Adipose tissue (tissue), 3 donors: ENCODE data around the gene HSDL1. TPM values are rescaled to one million over a fixed set of nuclear protein-coding genes. Genes with fewer than 3 reads are reported as not detected.

Experiments
- H3K27ac ChIP-seq: one replicate; pipeline ENCODE4 v1.5.1; 2013; ENCODE audit warnings: low read depth, low read length
- WGBS, 3 donors: extraction: QIAGEN DNeasy Blood & Tissue Kit; methylation state at CpG; one replicate each; pipeline ENCODE4 v1.1.7; 2013; 5-methylcytosine and 5-hydroxymethylcytosine counted together
- polyA plus RNA-seq, 3 donors: library from polyadenylated mRNA; stranded (reverse); fragments of 200-250 nt; gene quantifications; one replicate each; pipeline ENCODE4 v1.2.3, GENCODE V29; 2013
- donor health status: healthy with polysubstance abuse.
- donor health status: Bipolar disorder and iron deficiency.
- donor health status: healthy.

HSDL1 gene
- polyA plus RNA-seq, 3 donors = 4.1 to 14.3 (median 6.4) TPM

DNA sequence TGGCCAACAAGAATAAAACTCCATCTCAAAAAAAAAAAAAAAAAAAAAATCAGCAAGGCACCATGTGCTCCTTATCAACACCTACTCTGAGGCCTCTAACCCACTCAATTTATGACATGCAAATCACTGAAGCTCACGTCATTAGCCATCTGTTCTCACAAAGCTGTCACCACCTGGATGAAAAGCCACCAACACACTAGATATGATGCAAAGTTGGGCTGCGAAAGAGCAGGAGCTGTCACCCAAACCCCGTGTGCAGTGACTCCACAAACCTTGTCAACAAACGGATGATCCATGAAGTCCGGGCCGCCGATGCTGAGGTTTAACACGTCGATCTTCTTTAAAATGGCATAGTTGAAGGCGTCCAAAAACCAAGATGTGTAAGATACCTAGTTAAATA lies 53.5 kb downstream of the HSDL1 start:
- no peak overlapping the region for H3K27ac ChIP-seq
- 89 to 94% (median 94%) methylated on average over 10 of the region's 10 CpGs for WGBS, 3 donors

DNA sequence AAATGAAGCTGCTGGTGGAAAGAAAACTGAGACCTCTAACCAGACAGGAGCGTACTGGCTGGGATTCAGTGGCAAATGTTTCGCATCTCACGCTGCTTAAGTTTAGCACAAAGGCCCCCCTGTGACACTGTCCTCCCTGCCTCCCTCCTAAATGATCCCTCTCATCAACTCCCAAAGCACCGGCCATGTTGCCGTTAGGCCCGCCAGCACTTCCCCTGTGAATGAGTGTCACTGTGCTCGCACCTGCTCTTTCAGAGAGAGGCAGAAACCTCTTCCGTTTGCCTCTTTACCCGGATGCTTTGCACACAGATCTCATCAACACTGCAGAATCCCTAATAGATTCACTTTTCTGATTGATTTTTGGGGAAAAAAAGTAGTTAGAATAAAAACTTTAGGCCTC lies 54.8 kb downstream of the HSDL1 start:
- H3K27ac ChIP-seq = no peak overlapping the region
- 87 to 93% (median 92%) methylated on average over 9 of the region's 9 CpGs for WGBS, 3 donors

DNA sequence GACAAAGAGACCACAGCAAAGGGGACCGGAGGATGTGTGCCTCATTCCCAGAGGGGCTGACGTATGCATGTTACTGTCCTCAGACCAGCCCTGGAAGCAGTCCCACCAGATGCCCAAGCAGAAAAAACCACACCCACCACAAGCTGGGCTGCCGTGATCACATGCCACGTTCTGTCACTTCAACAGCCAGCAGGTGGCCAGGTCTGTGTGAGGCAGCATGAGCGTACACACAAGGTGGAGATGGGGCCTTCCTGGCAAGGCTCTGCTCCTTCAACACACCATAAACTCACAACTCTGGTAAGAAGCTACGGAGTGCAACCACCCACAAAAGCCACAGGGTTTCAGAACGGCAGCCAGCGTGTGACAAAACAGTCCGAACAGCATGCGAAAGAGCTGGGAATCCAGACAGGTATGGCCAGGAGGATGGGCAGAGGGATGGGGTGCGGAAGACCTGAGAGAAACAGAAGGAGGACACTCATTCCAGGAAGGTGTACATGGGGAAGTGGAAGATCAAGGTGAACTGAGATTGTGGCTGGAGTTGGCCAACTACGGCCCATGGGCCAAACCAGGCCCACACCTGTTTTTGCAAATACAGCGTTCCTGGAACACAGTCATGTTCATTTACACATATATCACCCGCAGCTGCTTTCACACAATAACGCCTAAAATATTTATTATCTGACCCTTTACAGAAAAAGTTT lies 56.1 kb downstream of the HSDL1 start:
- WGBS, 3 donors = 65 to 81% (median 67%) methylated on average over 15 of the region's 15 CpGs
- H3K27ac ChIP-seq = no peak overlapping the region

DNA sequence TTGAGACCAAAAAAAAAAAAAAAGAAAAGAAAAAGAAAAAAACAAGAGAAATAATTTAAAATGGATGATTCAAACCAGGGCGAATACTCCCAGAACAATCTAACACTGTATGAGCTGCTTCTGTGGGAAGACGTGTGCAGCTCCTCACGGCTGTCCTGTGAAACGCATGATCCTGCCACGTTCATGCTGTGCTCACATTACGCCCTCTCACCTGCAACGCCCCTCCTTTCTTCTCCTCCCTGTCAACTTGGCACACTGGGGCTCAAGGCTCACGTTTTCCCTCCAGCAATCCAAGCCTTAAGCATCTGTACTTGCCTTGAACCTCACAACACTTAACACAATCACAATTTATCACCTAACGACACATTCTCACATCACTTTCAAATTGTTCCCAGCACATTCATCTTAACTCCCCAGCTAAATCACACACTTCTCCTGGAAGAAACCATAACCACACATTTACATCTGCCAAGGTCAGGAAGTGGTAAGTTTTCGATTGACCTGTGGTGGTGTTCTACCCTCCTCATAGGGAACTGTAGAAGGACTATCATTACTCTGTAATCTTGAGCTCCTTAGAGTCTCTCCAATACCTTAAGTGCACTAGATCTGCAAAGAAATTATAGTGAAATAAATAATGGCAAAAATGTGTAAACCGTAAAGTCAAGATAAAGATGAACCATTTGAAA lies 57.4 kb downstream of the HSDL1 start:
- H3K27ac ChIP-seq = no peak overlapping the region
- 70 to 79% (median 74%) methylated on average over 11 of the region's 11 CpGs for WGBS, 3 donors

DNA sequence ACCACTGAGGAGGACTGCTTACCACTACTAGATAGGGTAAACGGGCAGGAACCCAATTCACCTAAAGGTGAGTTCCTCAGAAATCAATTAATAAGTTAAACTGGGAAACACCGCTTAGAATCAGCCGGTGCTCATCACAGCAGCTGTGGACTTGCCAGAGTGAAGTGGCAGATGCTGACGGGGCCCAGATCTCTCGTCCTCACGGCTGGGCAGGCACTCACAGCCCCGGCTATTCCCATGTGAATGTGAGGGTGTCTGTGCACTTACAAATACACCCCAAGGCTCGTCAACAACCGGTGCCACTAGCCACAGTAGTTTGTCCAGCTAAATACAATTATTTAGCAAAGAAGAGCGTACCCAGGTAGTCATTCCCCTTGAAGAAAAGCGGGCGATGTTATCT lies 58.0 kb downstream of the HSDL1 start:
- 79 to 84% (median 82%) methylated on average over 12 of the region's 12 CpGs for WGBS, 3 donors
- no peak overlapping the region for H3K27ac ChIP-seq

DNA sequence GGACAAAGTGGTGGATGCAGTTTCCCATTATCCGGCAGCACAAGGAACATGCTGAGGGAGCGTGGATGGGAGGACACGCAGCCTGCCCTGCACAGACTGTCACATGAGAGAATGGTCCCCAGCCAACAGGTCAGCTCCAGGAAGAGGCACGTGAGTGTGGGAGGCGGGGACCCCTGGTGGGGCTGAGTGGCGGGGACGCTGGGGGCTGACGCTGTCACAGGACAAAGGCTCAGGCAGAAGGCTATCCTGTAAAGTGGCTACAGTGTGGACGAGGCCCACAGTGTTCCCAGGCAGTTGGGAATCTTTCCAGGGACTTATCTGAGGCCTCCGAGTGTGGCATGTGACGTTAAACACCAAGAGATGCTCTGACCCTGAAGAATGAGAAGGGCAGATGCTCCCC lies 58.6 kb downstream of the HSDL1 start:
- H3K27ac ChIP-seq = no peak overlapping the region
- 72 to 73% (median 73%) methylated on average over 10 to 11 of the region's 11 CpGs for WGBS, 3 donors

DNA sequence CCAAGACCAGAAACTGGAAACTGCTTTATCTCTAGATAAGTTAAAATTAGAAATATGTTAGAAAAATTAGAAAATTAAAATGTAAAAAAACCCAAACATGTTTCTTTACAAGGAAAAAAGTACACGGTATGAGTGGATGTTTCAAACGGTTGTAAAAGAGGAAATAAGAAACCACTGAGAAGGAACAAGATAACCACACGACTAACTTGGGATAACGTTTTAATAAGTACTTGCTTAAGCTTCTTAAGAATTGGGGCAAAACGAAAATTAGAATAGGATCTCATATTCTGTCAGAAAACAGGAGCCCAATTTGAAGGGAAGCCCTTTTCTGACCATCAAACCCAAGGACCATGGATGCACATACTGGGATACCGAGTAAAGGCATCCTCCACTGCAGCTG lies 59.2 kb downstream of the HSDL1 start:
- 36 to 64% (median 42%) methylated on average over 6 of the region's 6 CpGs for WGBS, 3 donors
- no peak overlapping the region for H3K27ac ChIP-seq

DNA sequence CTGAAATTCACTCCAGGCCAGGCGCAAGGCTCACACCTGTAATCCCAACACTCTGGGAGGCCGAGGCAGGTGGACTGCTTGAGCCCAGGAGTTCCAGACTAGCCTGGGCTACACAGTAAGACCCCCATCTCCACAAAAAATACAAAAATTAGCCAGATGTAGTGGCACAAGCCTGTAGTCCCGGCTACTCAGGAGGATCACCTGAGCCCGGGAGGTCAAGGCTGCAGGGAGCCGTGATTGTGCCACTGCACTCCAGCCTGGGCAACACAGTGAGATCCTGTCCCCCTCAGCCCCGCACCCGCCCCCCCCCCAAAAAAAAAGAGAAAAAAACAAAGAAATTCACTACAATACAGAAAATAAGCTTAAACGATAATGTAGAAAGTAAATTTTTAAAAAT lies 59.7 kb downstream of the HSDL1 start:
- H3K27ac ChIP-seq = no peak overlapping the region
- WGBS, 3 donors = 72 to 79% (median 75%) methylated on average over 8 of the region's 8 CpGs

DNA sequence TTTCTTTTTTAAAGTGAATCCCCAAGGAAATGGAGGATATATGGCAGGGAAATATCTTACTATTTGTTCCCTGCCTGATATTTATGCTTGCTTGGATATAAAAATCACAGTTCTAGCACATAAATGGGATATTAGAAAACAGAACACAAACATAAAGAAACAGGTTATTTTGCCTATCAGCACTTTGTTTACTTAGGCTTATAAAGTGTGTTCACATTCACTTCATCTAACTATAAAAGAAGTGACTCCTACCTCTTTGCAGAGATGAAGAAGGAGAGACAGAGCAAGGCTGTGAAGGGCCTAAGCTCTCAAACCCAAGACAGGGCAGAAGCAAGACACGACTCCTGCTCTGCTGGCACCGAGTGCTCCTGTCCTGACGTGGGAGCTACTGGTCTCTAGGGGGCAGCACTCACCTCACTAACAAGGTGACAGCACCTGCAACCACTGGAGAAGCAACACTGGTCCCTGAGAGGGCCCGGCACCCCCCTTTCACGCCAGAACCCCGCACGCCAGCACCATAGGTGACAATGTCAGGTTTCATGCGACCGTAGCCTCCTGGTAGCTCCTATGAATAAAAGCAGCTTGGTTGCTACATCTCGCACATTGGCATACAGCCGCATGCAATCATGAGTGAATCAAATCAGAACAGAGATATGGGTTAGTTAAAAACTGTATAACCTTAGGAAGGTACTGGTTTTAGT lies 60.3 kb downstream of the HSDL1 start:
- WGBS, 3 donors = 46 to 60% (median 52%) methylated on average over 11 of the region's 11 CpGs
- H3K27ac ChIP-seq = no peak overlapping the region

DNA sequence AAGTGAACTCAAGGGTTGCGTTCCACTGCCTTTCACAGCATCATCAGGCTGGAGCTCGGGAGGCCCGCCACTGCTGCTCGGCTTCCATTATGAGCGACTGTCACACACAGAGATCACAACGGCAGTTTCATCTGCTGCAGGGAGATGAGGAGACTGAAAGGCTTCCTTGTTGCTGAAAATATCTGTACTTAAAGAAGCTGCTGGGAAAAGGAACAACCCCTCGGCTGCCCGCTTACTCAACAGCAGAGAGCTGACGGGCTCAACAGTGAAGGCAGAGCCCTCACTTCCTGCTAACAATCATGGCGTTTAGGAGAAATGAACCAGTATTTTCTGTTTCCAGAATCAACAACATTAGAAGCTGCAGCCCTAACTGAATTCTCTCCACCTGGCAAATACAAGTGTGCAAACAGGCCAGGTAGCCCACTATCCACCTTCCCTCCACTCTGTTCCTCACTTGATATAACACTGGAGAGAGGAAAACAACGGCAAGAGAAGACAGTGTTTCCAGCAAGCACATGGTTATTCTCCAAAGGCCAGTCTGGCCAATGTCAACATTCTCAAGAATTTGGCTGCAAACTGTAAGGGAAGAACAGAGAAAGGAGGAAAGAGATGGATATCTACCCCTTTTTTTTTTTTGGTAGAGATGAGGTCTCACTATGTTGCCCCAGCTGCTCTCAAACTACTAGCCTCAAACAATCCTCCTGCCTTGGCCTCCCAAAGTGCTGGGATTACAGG lies 62.0 kb downstream of the HSDL1 start:
- H3K27ac ChIP-seq = no peak overlapping the region
- 51 to 86% (median 60%) methylated on average over 11 of the region's 11 CpGs for WGBS, 3 donors

DNA sequence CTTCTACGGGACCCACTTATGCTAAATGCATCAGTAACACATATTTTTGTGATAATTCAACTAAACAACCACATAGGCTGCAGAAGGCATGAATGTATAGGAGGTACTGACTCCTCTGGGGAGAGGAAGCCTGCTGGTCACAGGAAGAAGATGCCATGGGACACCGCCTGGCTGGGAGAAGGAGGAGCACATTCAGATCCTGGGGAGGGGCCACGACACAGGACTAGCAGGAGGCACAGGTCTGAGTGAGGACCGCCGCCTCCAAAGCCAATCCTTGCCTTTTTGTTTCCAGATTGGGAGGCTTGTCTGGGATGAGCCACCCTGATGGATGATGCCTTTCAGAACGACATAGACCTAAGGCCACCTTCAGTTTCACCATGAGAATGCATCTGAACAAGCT lies 62.9 kb downstream of the HSDL1 start:
- H3K27ac ChIP-seq = no peak overlapping the region
- 87 to 88% (median 88%) methylated on average over 6 of the region's 6 CpGs for WGBS, 3 donors

DNA sequence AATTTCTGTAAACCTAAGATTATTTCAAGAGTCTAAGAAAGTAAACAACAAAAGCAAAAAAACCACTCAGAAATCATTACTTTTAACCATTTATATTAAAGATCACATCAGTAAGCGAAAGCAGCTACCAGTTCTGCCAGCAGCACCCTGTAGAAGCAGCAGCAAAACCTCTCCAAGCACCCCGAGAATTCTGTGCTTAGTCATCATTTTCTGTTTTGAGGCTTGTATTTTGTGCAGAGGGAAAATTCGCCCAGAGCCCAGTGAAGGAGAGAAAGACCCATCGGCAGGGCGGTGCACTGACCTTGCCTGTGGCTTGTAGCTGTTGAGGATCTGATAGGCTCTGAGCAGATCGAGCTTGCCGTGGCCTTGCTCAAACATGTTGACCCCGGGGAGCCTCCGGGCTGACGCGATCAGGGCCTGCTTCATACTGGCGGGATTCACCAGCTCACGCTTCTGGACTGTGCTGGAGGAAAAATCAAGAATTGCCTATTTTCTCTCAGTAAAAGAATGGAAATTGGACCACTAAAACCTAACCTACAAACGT lies 63.5 kb downstream of the HSDL1 start:
- WGBS, 3 donors = 80 to 91% (median 81%) methylated on average over 14 of the region's 14 CpGs
- H3K27ac ChIP-seq = no peak overlapping the region

DNA sequence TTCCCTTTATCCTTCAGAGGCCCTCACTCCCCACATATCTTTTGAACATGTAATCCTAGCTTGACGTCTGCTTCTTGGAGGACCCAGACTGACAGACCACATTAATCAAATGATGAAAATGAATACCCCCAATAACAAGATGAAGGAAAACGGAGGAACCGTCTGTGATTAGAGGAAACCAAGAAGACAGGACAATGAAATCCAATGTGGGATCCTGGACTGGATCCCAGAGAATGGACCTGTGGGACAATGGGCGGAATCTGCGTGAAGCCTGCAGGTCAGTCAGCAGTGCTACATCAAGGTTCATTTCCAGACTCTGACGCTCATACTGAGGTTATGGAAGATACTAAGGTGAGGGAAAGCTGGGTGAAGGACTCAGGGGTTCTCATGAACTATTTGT lies 64.2 kb downstream of the HSDL1 start:
- WGBS, 3 donors = 81 to 86% (median 83%) methylated on average over 6 of the region's 6 CpGs
- H3K27ac ChIP-seq = no peak overlapping the region

DNA sequence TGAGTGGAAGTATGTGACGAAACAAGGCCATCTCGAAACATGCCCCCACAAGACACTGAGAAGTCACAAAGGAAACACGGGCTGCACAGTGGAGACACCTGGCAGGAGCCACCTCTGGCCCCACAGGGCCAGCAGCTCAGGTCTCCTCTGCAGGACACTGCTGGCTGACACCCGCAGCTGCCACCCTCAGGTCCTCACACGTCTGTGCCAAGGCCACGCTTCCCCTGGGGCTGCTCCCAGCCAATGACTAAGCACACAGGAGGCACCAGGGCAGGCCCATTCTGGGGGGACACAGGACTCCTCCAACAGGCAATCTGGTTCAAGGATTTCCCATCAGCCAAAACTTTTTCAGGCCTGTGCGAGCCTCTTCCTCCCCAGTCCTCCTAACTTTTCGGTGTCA lies 64.6 kb downstream of the HSDL1 start:
- H3K27ac ChIP-seq = no peak overlapping the region
- WGBS, 3 donors = 71 to 82% (median 72%) methylated on average over 8 of the region's 8 CpGs

DNA sequence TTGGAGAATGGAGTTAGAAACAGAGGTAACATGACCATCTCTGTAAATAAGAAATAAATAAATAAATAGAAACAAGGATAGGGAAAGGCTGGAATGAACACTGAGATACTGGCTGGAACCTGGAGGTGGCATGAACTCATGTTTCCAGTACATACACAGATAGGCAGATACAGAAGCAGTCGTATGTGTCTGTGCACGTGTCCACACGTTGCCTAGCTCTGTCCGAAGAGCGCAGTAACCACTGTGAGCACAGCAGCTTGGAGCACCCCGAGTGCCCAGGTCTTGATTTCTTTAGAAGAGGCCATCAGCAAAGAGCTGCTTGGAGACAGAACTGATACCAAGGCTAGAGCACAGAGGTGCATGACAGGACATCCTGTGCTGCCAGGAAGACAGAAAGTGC lies 65.3 kb downstream of the HSDL1 start:
- H3K27ac ChIP-seq = no peak overlapping the region
- 87 to 96% (median 92%) methylated on average over 6 of the region's 6 CpGs for WGBS, 3 donors

DNA sequence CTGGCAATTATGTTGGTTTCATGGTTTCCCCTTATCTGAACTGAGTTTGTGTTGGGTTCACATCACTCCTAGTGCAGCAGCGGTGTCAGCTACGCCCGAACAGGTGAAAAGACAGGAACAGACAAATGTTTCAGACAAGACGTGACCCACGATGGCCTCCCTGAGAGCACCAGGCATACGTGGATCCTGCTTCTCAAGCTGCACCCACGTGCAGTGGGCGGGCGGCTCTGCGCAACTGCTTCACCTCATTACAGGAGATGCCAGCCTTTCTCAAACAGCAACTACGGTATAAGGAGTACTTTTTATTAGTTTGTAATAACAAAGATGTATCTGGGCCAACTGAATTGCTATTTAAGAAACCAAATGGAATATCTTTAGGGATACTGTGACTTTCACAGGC lies 69.6 kb downstream of the HSDL1 start:
- no peak overlapping the region for H3K27ac ChIP-seq
- 91 to 95% (median 91%) methylated on average over 11 of the region's 11 CpGs for WGBS, 3 donors

DNA sequence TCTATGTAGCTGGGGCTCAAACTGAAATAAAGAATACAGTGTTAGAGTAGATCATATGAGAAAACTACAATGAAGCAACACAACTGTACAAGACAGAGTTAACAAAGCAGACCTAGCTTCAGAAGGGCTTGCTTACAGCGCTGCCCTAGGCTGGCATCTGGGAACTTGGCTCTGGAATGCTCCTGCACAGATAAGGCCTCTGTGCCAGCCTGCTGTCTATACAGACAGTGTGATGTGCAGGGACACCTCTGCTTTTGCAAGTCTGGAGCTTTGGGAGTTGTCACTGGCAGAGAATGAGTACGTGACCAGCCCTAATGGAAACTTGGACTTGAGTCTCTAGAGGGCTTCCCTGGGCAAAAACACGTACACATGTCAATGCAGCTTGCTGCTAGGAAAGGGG lies 70.3 kb downstream of the HSDL1 start:
- no peak overlapping the region for H3K27ac ChIP-seq
- WGBS, 3 donors = 76 to 88% (median 79%) methylated on average over 3 of the region's 3 CpGs
